Neural cell (in vitro differentiated cells): ENCODE results near the gene PRPF4. TPM values are rescaled to one million over a fixed set of nuclear protein-coding genes. Genes with fewer than 3 reads are reported as not detected.

ENCODE experiments used
- H2AFZ ChIP-seq: fragments of 200-600, 300-800 bp; sonication (generic), shearing (Covaris generic); 2 replicates; pipeline ENCODE4 v1.6.0; 2014; ENCODE audit warnings: low read depth, mild to moderate bottlenecking, antibody characterized with exemption, low read length, moderate library complexity
- H3F3A ChIP-seq: fragments of 200-600 bp; shearing (Covaris generic); 2 replicates; pipeline ENCODE4 v1.6.1; 2016; ENCODE audit warnings: mild to moderate bottlenecking, moderate library complexity, mixed read lengths, antibody characterized with exemption, low read length; ENCODE audit not compliant: insufficient read depth, poor library complexity, severe bottlenecking
- H3K27ac ChIP-seq: fragments of 200-600, 300-800 bp; sonication (generic), shearing (Covaris generic); 2 replicates; pipeline ENCODE4 v1.5.1; 2014; ENCODE audit warnings: mild to moderate bottlenecking, low read length, moderate library complexity
- H3K27me3 ChIP-seq: fragments of 300-800, 200-600 bp; sonication (generic), shearing (Covaris generic); 2 replicates; pipeline ENCODE4 v1.6.0; 2014; ENCODE audit warnings: mild to moderate bottlenecking, low read depth, low read length, moderate library complexity; ENCODE audit not compliant: insufficient read depth
- H3K36me3 ChIP-seq: fragments of 300-800, 200-600 bp; sonication (generic), shearing (Covaris generic); 2 replicates; pipeline ENCODE4 v1.5.1; 2014; ENCODE audit warnings: mild to moderate bottlenecking, antibody characterized with exemption, low read length, moderate library complexity; ENCODE audit not compliant: insufficient read depth
- H3K4me2 ChIP-seq: fragments of 300-800, 200-600 bp; sonication (generic), shearing (Covaris generic); 2 replicates; pipeline ENCODE4 v1.6.0; 2014; ENCODE audit warnings: mild to moderate bottlenecking, low read length
- H3K4me3 ChIP-seq: fragments of 300-800, 200-600 bp; sonication (generic), shearing (Covaris generic); 2 replicates; pipeline ENCODE4 v1.5.1; 2014; ENCODE audit warnings: mild to moderate bottlenecking, low read length, moderate library complexity
- H3K79me2 ChIP-seq: fragments of 200-600 bp; shearing (Covaris generic); replicated peaks from 2 replicates; pipeline ENCODE4 v1.6.0; 2014; ENCODE audit warnings: mild to moderate bottlenecking, low read length, moderate library complexity; ENCODE audit not compliant: insufficient read depth
- H3K9ac ChIP-seq: fragments of 300-800, 200-600 bp; sonication (generic), shearing (Covaris generic); 2 replicates; pipeline ENCODE4 v1.6.1; 2016; ENCODE audit warnings: mild to moderate bottlenecking, low read length, mixed read lengths
- H3K9me2 ChIP-seq: fragments of 200-600 bp; shearing (Covaris generic); 2 replicates; pipeline ENCODE4 v1.6.1; 2016; ENCODE audit warnings: mild to moderate bottlenecking, low read length, mixed read lengths; ENCODE audit not compliant: insufficient read depth
- H3K9me3 ChIP-seq: fragments of 200-600, 300-800 bp; sonication (generic), shearing (Covaris generic); 2 replicates; pipeline ENCODE4 v1.6.1; 2016; ENCODE audit warnings: mild to moderate bottlenecking, mixed run types, low read length, moderate library complexity, mixed read lengths
- H4K20me1 ChIP-seq: fragments of 200-600 bp; shearing (Covaris generic); 2 replicates; pipeline ENCODE4 v1.6.1; 2016; ENCODE audit warnings: mild to moderate bottlenecking, mixed run types; ENCODE audit not compliant: insufficient read depth
- CTCF ChIP-seq: fragments of 450-650 bp; IDR thresholded peaks from 2 replicates; pipeline ENCODE4 v1.5.1; 2014; ENCODE audit warnings: antibody characterized with exemption, mild to moderate bottlenecking, moderate library complexity; ENCODE audit not compliant: poor library complexity, severe bottlenecking
- EP300 ChIP-seq: fragments of 450-650 bp; conservative IDR thresholded peaks from 2 replicates; pipeline ENCODE4 v1.6.1; 2014; ENCODE audit warnings: antibody characterized with exemption, mild to moderate bottlenecking, moderate library complexity; ENCODE audit not compliant: poor library complexity, severe bottlenecking
- EZH2 ChIP-seq: fragments of 200-600, 300-800 bp; shearing (Covaris generic), sonication (generic); IDR thresholded peaks from 2 replicates; pipeline ENCODE4 v1.6.1; 2014; ENCODE audit warnings: antibody characterized with exemption, low read length, borderline replicate concordance, mild to moderate bottlenecking; ENCODE audit not compliant: insufficient read depth, poor library complexity, severe bottlenecking
- MXI1 ChIP-seq: fragments of 450-650 bp; conservative IDR thresholded peaks from 2 replicates; pipeline ENCODE4 v1.6.1; 2014; ENCODE audit warnings: antibody characterized with exemption, mild to moderate bottlenecking; ENCODE audit not compliant: poor library complexity, severe bottlenecking
- POLR2AphosphoS5 ChIP-seq: IDR thresholded peaks from 2 replicates; pipeline ENCODE4 v1.6.1; 2012
- RAD21 ChIP-seq: fragments of 450-650 bp; conservative IDR thresholded peaks from 2 replicates; pipeline ENCODE4 v1.6.1; 2014; ENCODE audit warnings: antibody characterized with exemption, mild to moderate bottlenecking, moderate library complexity
- SMC3 ChIP-seq: fragments of 450-650 bp; conservative IDR thresholded peaks from 2 replicates; pipeline ENCODE4 v1.6.1; 2014; ENCODE audit warnings: antibody characterized with exemption, mild to moderate bottlenecking, moderate library complexity; ENCODE audit not compliant: poor library complexity
- TAF1 ChIP-seq: IDR thresholded peaks from 2 replicates; pipeline ENCODE4 v1.6.1; 2012; ENCODE audit warnings: low read depth
- polyA plus RNA-seq: library from polyadenylated mRNA; depleted of rRNA; stranded (reverse); fragments of >200 nt; gene quantifications from 2 replicates; pipeline ENCODE4 v1.2.3, GENCODE V29; 2014
- TF ChIP-seq, protein P1 (sequence below): IDR thresholded peaks from 2 replicates; pipeline ENCODE4 v1.6.1; 2012; ENCODE audit warnings: borderline replicate concordance

The PRPF4 gene
- polyA plus RNA-seq, 1 donor from 2014 or later = 27.4 TPM

DNA sequence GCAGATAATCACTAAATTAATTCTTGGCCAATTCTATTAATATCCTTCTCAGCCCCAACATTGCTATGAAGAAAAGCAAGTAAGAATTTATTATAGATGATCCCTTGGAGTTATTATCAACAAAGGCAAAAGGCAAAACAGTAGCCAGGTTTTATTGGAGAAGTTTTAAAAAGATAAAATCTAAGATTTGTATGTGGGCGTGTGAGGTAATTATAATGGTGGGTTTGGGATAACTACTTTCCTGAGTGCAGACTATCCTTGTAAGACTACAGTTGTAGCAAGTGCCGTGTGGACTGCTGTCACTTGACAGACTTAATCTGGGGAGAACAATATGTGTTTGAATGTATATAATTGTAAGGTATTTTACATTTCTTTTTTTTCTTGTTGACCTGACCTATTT, 30.9 kb upstream of the PRPF4 start:
- Histone ChIP-seq H3K9me3 (no peaks in the 10 kb centered on the region), H3K27ac (no peak overlapping the region), H3K9ac (no peak overlapping the region), H3K4me3 (no peak overlapping the region), H3K27me3 (no peaks in the 10 kb centered on the region), H3F3A (no peaks in the 10 kb centered on the region), H2AFZ (no peak overlapping the region), H3K36me3 (no peaks in the 10 kb centered on the region), H3K4me2 (no peak overlapping the region), H3K9me2 (no peaks in the 10 kb centered on the region), H3K79me2 (no peaks in the 10 kb centered on the region), H4K20me1 (no peaks in the 10 kb centered on the region)
- TF ChIP-seq, protein P1, sequence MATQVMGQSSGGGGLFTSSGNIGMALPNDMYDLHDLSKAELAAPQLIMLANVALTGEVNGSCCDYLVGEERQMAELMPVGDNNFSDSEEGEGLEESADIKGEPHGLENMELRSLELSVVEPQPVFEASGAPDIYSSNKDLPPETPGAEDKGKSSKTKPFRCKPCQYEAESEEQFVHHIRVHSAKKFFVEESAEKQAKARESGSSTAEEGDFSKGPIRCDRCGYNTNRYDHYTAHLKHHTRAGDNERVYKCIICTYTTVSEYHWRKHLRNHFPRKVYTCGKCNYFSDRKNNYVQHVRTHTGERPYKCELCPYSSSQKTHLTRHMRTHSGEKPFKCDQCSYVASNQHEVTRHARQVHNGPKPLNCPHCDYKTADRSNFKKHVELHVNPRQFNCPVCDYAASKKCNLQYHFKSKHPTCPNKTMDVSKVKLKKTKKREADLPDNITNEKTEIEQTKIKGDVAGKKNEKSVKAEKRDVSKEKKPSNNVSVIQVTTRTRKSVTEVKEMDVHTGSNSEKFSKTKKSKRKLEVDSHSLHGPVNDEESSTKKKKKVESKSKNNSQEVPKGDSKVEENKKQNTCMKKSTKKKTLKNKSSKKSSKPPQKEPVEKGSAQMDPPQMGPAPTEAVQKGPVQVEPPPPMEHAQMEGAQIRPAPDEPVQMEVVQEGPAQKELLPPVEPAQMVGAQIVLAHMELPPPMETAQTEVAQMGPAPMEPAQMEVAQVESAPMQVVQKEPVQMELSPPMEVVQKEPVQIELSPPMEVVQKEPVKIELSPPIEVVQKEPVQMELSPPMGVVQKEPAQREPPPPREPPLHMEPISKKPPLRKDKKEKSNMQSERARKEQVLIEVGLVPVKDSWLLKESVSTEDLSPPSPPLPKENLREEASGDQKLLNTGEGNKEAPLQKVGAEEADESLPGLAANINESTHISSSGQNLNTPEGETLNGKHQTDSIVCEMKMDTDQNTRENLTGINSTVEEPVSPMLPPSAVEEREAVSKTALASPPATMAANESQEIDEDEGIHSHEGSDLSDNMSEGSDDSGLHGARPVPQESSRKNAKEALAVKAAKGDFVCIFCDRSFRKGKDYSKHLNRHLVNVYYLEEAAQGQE = no peak
- TF ChIP-seq RAD21 (no peak), EP300 (no peak), SMC3 (no peak), TAF1 (no peak), CTCF (no peak), MXI1 (no peak), EZH2 (no peak), POLR2AphosphoS5 (no peak)

GRCh38 chr9:113245894-113246293, 29.6 kb upstream of the PRPF4 start:
- no peak overlapping the region for H3K9ac ChIP-seq
- H3K4me3 ChIP-seq = no peak overlapping the region
- no peaks in the 10 kb centered on the region for H3K9me3 ChIP-seq
- no peaks in the 10 kb centered on the region for H3K79me2 ChIP-seq
- no peak overlapping the region for H2AFZ ChIP-seq
- H3K36me3 ChIP-seq = no peaks in the 10 kb centered on the region
- TF ChIP-seq TAF1 (no peak), MXI1 (no peak), POLR2AphosphoS5 (no peak)
- TF ChIP-seq, protein P1 = no peak
- H4K20me1 ChIP-seq = no peaks in the 10 kb centered on the region
- H3K4me2 ChIP-seq = no peak overlapping the region
- no peak overlapping the region for H3K27ac ChIP-seq
- no peaks in the 10 kb centered on the region for H3F3A ChIP-seq
- H3K27me3 ChIP-seq = no peaks in the 10 kb centered on the region
- H3K9me2 ChIP-seq = no peaks in the 10 kb centered on the region
